Measurements from ENCODE around the gene CLEC4G. TPM values are rescaled to one million over a fixed set of nuclear protein-coding genes. Genes with fewer than 3 reads are reported as not detected.

CLEC4G gene
- polyA plus RNA-seq, 1 donor: 0.10 TPM

GRCh38 chr19:7729211-7729610 lies 2.7 kb downstream of the CLEC4G start:
- DNase-seq (ENCODE audit: low read depth): no peak

- DNase-seq (ENCODE audit: low read depth): no peak
These were observed 6.1 kb downstream of the CLEC4G start for GRCh38 chr19:7725791-7726190.

GRCh38 chr19:7722231-7722651 lies 9.7 kb downstream of the CLEC4G start:
- no peak for DNase-seq (ENCODE audit: low read depth)

GRCh38 chr19:7720351-7720750 lies 11.6 kb downstream of the CLEC4G start:
- no peak for DNase-seq (ENCODE audit: low read depth)

- no peak for DNase-seq (ENCODE audit: low read depth)
These were observed 13.2 kb downstream of the CLEC4G start for GRCh38 chr19:7718668-7719067.

- no peak for DNase-seq (ENCODE audit: low read depth)
These were observed 15.1 kb downstream of the CLEC4G start for GRCh38 chr19:7716762-7717161.

- no peak for DNase-seq (ENCODE audit: low read depth)
These were observed 16.2 kb downstream of the CLEC4G start for GRCh38 chr19:7715671-7716070.

GRCh38 chr19:7710616-7711015 lies 21.3 kb downstream of the CLEC4G start:
- DNase-seq (ENCODE audit: low read depth): no peak

- DNase-seq (ENCODE audit: low read depth): no peak
These were observed 21.9 kb downstream of the CLEC4G start for GRCh38 chr19:7709932-7710460.

GRCh38 chr19:7706955-7707456 lies 24.9 kb downstream of the CLEC4G start:
- DNase-seq (ENCODE audit: low read depth): no peak

- no peak for DNase-seq (ENCODE audit: low read depth)
These were observed 25.5 kb downstream of the CLEC4G start for GRCh38 chr19:7706188-7706954.

- DNase-seq (ENCODE audit: low read depth): no peak
These were observed 26.3 kb downstream of the CLEC4G start for GRCh38 chr19:7705387-7706187.

- DNase-seq (ENCODE audit: low read depth): no peak
These were observed 27.4 kb downstream of the CLEC4G start for GRCh38 chr19:7704280-7705060.

- no peak for DNase-seq (ENCODE audit: low read depth)
These were observed 28.6 kb downstream of the CLEC4G start for GRCh38 chr19:7703332-7703731.

- no peak for DNase-seq (ENCODE audit: low read depth)
These were observed 30.1 kb downstream of the CLEC4G start, which contains the start of gene FCER2 for GRCh38 chr19:7701654-7702457. Gene FCER2, minus strand, starts transcription at chr19:7702131. Its CDS starts 2,371 bp downstream, at chr19:7699760.

- no peak for DNase-seq (ENCODE audit: low read depth)
These were observed 30.8 kb downstream of the CLEC4G start for GRCh38 chr19:7701049-7701653.

- no peak for DNase-seq (ENCODE audit: low read depth)
These were observed 32.2 kb downstream of the CLEC4G start for GRCh38 chr19:7699417-7700401.

GRCh38 chr19:7699003-7699402 lies 32.9 kb downstream of the CLEC4G start:
- no peak for DNase-seq (ENCODE audit: low read depth)

- no peak for DNase-seq (ENCODE audit: low read depth)
These were observed 33.3 kb downstream of the CLEC4G start for GRCh38 chr19:7698583-7698982.

Measured in forelimb muscle (tissue), 1 donor.